Endothelial cell of umbilical vein (primary cell): ENCODE data around the gene SOD3. TPM values are rescaled to one million over a fixed set of nuclear protein-coding genes. Genes with fewer than 3 reads are reported as not detected.

ENCODE experiments used
- BruUV-seq: library from RNA; stranded (reverse); fragments of 400-500 nt; replicated peaks from 2 replicates; lab custom pipeline; 2021; lab: Mats Ljungman, UMichigan
- CTCF ChIA-PET: fragments of 300-600, 350-600 bp; sonication (Branson Sonifier 250); formaldehyde crosslinking; loops from one replicate; lab custom pipeline; 2021; ENCODE audit warnings: antibody characterized with exemption, inconsistent platforms; lab: Charles Lee
- POLR2A ChIA-PET: fragments of 300-600, 350-600 bp; sonication (Branson Sonifier 250); formaldehyde crosslinking; loops from one replicate; lab custom pipeline; 2021; ENCODE audit warnings: antibody characterized with exemption, inconsistent platforms; lab: Charles Lee
- DNase-seq: peaks from one replicate; pipeline ENCODE4 v3.0.0-alpha.2; 2011; ENCODE audit warnings: low read depth, low spot score
- FAIRE-seq: peaks from 2 replicates; lab custom pipeline; 2011; peaks lifted over from hg19 to GRCh38; lab: Jason Lieb, UNC
- H2AFZ ChIP-seq: 2 replicates; pipeline ENCODE4 v1.6.0; 2012; ENCODE audit warnings: low read depth, low read length, control low read depth, inconsistent platforms
- H3K27ac ChIP-seq: 2 replicates; pipeline ENCODE4 v1.5.1; 2011; ENCODE audit warnings: low read depth, mild to moderate bottlenecking, control low read depth, low read length, moderate library complexity; ENCODE audit not compliant: insufficient read depth
- H3K27me3 ChIP-seq, 2 experiments: 2 replicates each; pipeline versions ENCODE4 v1.6.0 to v1.6.1; 2011; ENCODE audit warnings: low read length in 2 of 2, mixed read lengths in 1 of 2; ENCODE audit not compliant: control insufficient read depth in 2 of 2, insufficient read depth in 2 of 2
- H3K36me3 ChIP-seq, 2 experiments: 2 replicates in 1 of 2; 3 replicates in 1 of 2; pipeline ENCODE4 v1.5.1; 2011; ENCODE audit warnings: low read length in 2 of 2, mild to moderate bottlenecking in 1 of 2, moderate library complexity in 1 of 2; ENCODE audit not compliant: control insufficient read depth in 2 of 2, insufficient read depth in 2 of 2; ENCODE audit errors: extremely low read depth in 1 of 2
- H3K4me1 ChIP-seq: 3 replicates; pipeline ENCODE4 v1.5.1; 2011; ENCODE audit warnings: mild to moderate bottlenecking, low read length; ENCODE audit not compliant: control insufficient read depth, insufficient read depth; ENCODE audit errors: extremely low read depth
- H3K4me2 ChIP-seq: 2 replicates; pipeline ENCODE4 v1.6.1; 2011; ENCODE audit warnings: low read length, control low read depth, mixed read lengths; ENCODE audit not compliant: insufficient read depth
- H3K4me3 ChIP-seq, 3 experiments: fragments of 200-600 bp in 1 of 3; sonication (generic), shearing (Covaris generic) in 1 of 3; replicated peaks in 1 of 3; 2 replicates each; pipeline ENCODE4 v1.5.1; 2011 to 2016; ENCODE audit warnings: control low read depth in 3 of 3, low read length in 3 of 3, mild to moderate bottlenecking in 2 of 3, inconsistent platforms in 1 of 3, low read depth in 1 of 3, moderate library complexity in 1 of 3; ENCODE audit not compliant: insufficient read depth in 1 of 3
- H3K79me2 ChIP-seq: 2 replicates; pipeline ENCODE4 v1.6.0; 2012; ENCODE audit warnings: low read length, inconsistent platforms; ENCODE audit not compliant: control insufficient read depth, insufficient read depth
- H3K9ac ChIP-seq: replicated peaks from 2 replicates; pipeline ENCODE3; 2011; ENCODE audit warnings: low read length, control low read depth; ENCODE audit not compliant: insufficient read depth; ENCODE audit errors: extremely low read depth
- H3K9me1 ChIP-seq: replicated peaks from 3 replicates; pipeline ENCODE4 v1.6.0; 2011; ENCODE audit warnings: mild to moderate bottlenecking, low read length; ENCODE audit not compliant: control insufficient read depth, insufficient read depth; ENCODE audit errors: extremely low read depth
- H3K9me3 ChIP-seq: replicated peaks from 2 replicates; pipeline ENCODE4 v1.5.1; 2012; ENCODE audit warnings: low read length, inconsistent platforms; ENCODE audit not compliant: control insufficient read depth, insufficient read depth
- H4K20me1 ChIP-seq: replicated peaks from 2 replicates; pipeline ENCODE3; 2011; ENCODE audit warnings: mild to moderate bottlenecking, low read length; ENCODE audit not compliant: control insufficient read depth, insufficient read depth; ENCODE audit errors: extremely low read depth
- CTCF ChIP-seq, 2 donors: IDR thresholded peaks; 1 replicate in 1 of 2; 2 replicates in 1 of 2; pipeline ENCODE4 v1.5.1; 2011; ENCODE audit warnings: low read length in 2 of 2, mild to moderate bottlenecking in 2 of 2, moderate library complexity in 2 of 2, control low read depth in 1 of 2, inconsistent platforms in 1 of 2, low read depth in 1 of 2; ENCODE audit not compliant: insufficient read depth in 1 of 2; ENCODE audit errors: extremely low read depth in 1 of 2
- EZH2 ChIP-seq: IDR thresholded peaks from 2 replicates; pipeline ENCODE4 v1.6.1; 2012; ENCODE audit warnings: borderline replicate concordance, low read depth, mild to moderate bottlenecking, moderate library complexity, low read length, inconsistent platforms; ENCODE audit not compliant: severe bottlenecking
- GATA2 ChIP-seq: IDR thresholded peaks from 2 replicates; pipeline ENCODE4 v1.7.0; 2011; ENCODE audit warnings: low read depth, mild to moderate bottlenecking, moderate library complexity, mixed read lengths, low read length; ENCODE audit not compliant: insufficient read length, insufficient read depth
- JUN ChIP-seq: IDR thresholded peaks from 2 replicates; pipeline ENCODE4 v1.6.1; 2011; ENCODE audit warnings: borderline replicate concordance, low read depth; ENCODE audit not compliant: insufficient read length, insufficient read depth
- MAX ChIP-seq: IDR thresholded peaks from 2 replicates; pipeline ENCODE4 v1.6.1; 2011; ENCODE audit not compliant: insufficient read depth, insufficient read length
- POLR2A ChIP-seq: IDR thresholded peaks from 2 replicates; pipeline ENCODE4 v1.6.1; 2012; ENCODE audit warnings: low read depth, mild to moderate bottlenecking, control low read depth, low read length
- POLR2AphosphoS5 ChIP-seq: IDR thresholded peaks from 2 replicates; pipeline ENCODE4 v1.6.1; 2012; ENCODE audit warnings: low read depth, mild to moderate bottlenecking, control low read depth, low read length, moderate library complexity; ENCODE audit not compliant: insufficient read depth
- dilution Hi-C: fragments of 300-500 bp; cut with MboI; formaldehyde crosslinking; loops from one replicate; pipeline ENCODE4 v1.15.0; 2019; ENCODE audit warnings: low sequenced_read_pairs; ENCODE audit not compliant: extremely low pct_ligation_motif_present
- intact Hi-C: fragments of 100-400 bp; cut with micrococcal nuclease; formaldehyde crosslinking; loops from one replicate; pipeline ENCODE4 v1.10.0; 2022
- polyA plus RNA-seq, 4 experiments: library from polyadenylated mRNA; depleted of rRNA in 3 of 4; stranded (reverse) in 3 of 4; unstranded in 1 of 4; fragments of >200 nt; gene quantifications; 2 replicates each; pipeline versions ENCODE4 v1.2.1 to v1.2.3, GENCODE V29; 2011 to 2012; ENCODE audit warnings: missing spikeins in 1 of 4
- total RNA-seq: library from RNA; stranded (reverse); gene quantifications from 2 replicates; pipeline ENCODE4 v1.2.3, GENCODE V29; 2021

The SOD3 gene
- total and polyA plus RNA-seq, 2 donors (not counting 3 experiments of a cell fraction or from before 2014, with no cell fraction given): not detected

GRCh38 chr4:24751926-24752539 is 43.3 kb upstream of the SOD3 start:
- no peaks in the 10 kb centered on the region for H3K27me3 ChIP-seq
- no peaks in the 10 kb centered on the region for H3K79me2 ChIP-seq
- no TSS peak for BruUV-seq
- H2AFZ ChIP-seq: no peak overlapping the region
- dilution Hi-C loops (no loop called here), intact Hi-C loops (no loop called here)
- no peaks in the 10 kb centered on the region for H3K36me3 ChIP-seq
- H3K27ac ChIP-seq: no peak overlapping the region
- H3K9me1 ChIP-seq: no peaks in the 10 kb centered on the region
- no peaks in the 10 kb centered on the region for H3K9me3 ChIP-seq
- H3K4me3 ChIP-seq: no peak overlapping the region
- POLR2A ChIA-PET: no interaction called here
- no peak for FAIRE-seq
- H3K9ac ChIP-seq: no peak overlapping the region
- H4K20me1 ChIP-seq: no peaks in the 10 kb centered on the region
- no peaks in the 10 kb centered on the region for H3K4me1 ChIP-seq
- CTCF ChIA-PET: no interaction called here
- no peak overlapping the region for H3K4me2 ChIP-seq
- TF ChIP-seq CTCF (IDR thresholded peaks at IDR 0.05; ENCODE audit: extremely low read depth in 1 of 2, insufficient read depth in 1 of 2, low read depth in 1 of 2, low read length in 2 of 2) (no peak), EZH2 (no peak), POLR2AphosphoS5 (no peak), GATA2 (no peak)
- no peak for DNase-seq

GRCh38 chr4:24753519-24753918 is 41.9 kb upstream of the SOD3 start:
- POLR2A ChIA-PET: no interaction called here
- DNase-seq: no peak

More at GRCh38 chr4:24753519-24753918, 41.9 kb upstream of the SOD3 start:
- Histone ChIP-seq H3K79me2 (no peaks in the 10 kb centered on the region), H3K36me3 (no peaks in the 10 kb centered on the region), H3K27ac (no peak overlapping the region), H3K4me1 (no peaks in the 10 kb centered on the region), H3K4me2 (no peak overlapping the region), H2AFZ (no peak overlapping the region), H3K9ac (no peak overlapping the region), H3K9me1 (no peaks in the 10 kb centered on the region), H3K27me3 (no peaks in the 10 kb centered on the region), H3K9me3 (no peaks in the 10 kb centered on the region), H4K20me1 (no peaks in the 10 kb centered on the region), H3K4me3 (no peak overlapping the region)
- intact Hi-C loops: no loop called here
- no peak for FAIRE-seq
- TF ChIP-seq MAX: no peak
- no peak for TF ChIP-seq CTCF (IDR thresholded peaks at IDR 0.05; ENCODE audit: extremely low read depth in 1 of 2, insufficient read depth in 1 of 2, low read depth in 1 of 2, low read length in 2 of 2)
- no peak for TF ChIP-seq POLR2A
- TF ChIP-seq JUN: no peak
- TF ChIP-seq GATA2: no peak
- CTCF ChIA-PET: no interaction called here
- dilution Hi-C loops: no loop called here
- BruUV-seq: no TSS peak
